Caco-2 (cell line): ENCODE measurements around the gene PLXNA4. TPM values are rescaled to one million over a fixed set of nuclear protein-coding genes. Genes with fewer than 3 reads are reported as not detected.
A peak's percentile ranks its signal among the peaks of the same experiment; 100 is the strongest.

Experiments
- BruUV-seq: library from RNA; stranded (reverse); fragments of 400-500 nt; replicated peaks from 2 replicates; lab custom pipeline; 2021; lab: Mats Ljungman, UMichigan
- CTCF ChIA-PET: fragments of 300-600 bp; sonication (Branson Sonifier 250); formaldehyde crosslinking; loops from one replicate; lab custom pipeline; 2022; ENCODE audit warnings: antibody characterized with exemption; lab: Charles Lee
- POLR2A ChIA-PET: fragments of 300-600 bp; sonication (Branson Sonifier 250); formaldehyde crosslinking; loops from one replicate; lab custom pipeline; 2022; ENCODE audit warnings: antibody characterized with exemption; lab: Charles Lee
- DNase-seq, 2 experiments: peaks; one replicate each; pipeline versions ENCODE4 v3.0.0 to v3.0.0-alpha.2; 2020 to 2022
- H3K27me3 ChIP-seq: replicated peaks from 2 replicates; pipeline ENCODE4 v1.6.0; 2011; ENCODE audit warnings: low read length; ENCODE audit not compliant: control insufficient read depth, insufficient read depth
- H3K36me3 ChIP-seq: 2 replicates; pipeline ENCODE4 v1.5.1; 2011; ENCODE audit warnings: low read length; ENCODE audit not compliant: control insufficient read depth, insufficient read depth
- H3K4me1 ChIP-seq: fragments of 250-450 bp; sonication (Bioruptor Pico); 2 replicates; pipeline ENCODE4 v1.5.1; 2020; ENCODE audit warnings: mild to moderate bottlenecking
- H3K4me3 ChIP-seq: 2 replicates; pipeline ENCODE4 v1.5.1; 2011; ENCODE audit warnings: low read depth, mild to moderate bottlenecking, control low read depth, low read length
- H3K9me3 ChIP-seq: fragments of 250-450 bp; sonication (Bioruptor Pico); 2 replicates; pipeline ENCODE4 v1.5.1; 2020; ENCODE audit warnings: mild to moderate bottlenecking, moderate library complexity
- H3K27ac Mint-ChIP-seq: one replicate; pipeline ENCODE4 v1.8.0; 2022; ENCODE audit warnings: mixed read lengths; ENCODE audit not compliant: unreplicated experiment
- H3K27me3 Mint-ChIP-seq: one replicate; pipeline ENCODE4 v1.8.0; 2022; ENCODE audit warnings: mixed read lengths; ENCODE audit not compliant: insufficient read depth, unreplicated experiment
- H3K36me3 Mint-ChIP-seq: one replicate; pipeline ENCODE4 v1.8.0; 2022; ENCODE audit warnings: mild to moderate bottlenecking, mixed read lengths; ENCODE audit not compliant: insufficient read depth, unreplicated experiment
- H3K4me1 Mint-ChIP-seq: one replicate; pipeline ENCODE4 v1.8.0; 2022; ENCODE audit warnings: low read depth, mixed read lengths; ENCODE audit not compliant: unreplicated experiment
- H3K4me3 Mint-ChIP-seq: one replicate; pipeline ENCODE4 v1.8.0; 2022; ENCODE audit warnings: mild to moderate bottlenecking, moderate library complexity, mixed read lengths; ENCODE audit not compliant: unreplicated experiment
- H3K9me3 Mint-ChIP-seq: one replicate; pipeline ENCODE4 v1.8.0; 2022; ENCODE audit warnings: mixed read lengths; ENCODE audit not compliant: unreplicated experiment
- intact Hi-C: fragments of 100-400 bp; cut with micrococcal nuclease; formaldehyde crosslinking; loops from one replicate; pipeline ENCODE4 v1.10.0; 2022; ENCODE audit not compliant: unreplicated experiment
- total RNA-seq: library from RNA; stranded (reverse); gene quantifications from 2 replicates; pipeline ENCODE4 v1.2.3, GENCODE V29; 2022
- TF ChIP-seq, protein P1 (sequence below), 2 experiments: fragments of 200-600 bp in 1 of 2; IDR thresholded peaks; 1 replicate in 1 of 2; 2 replicates in 1 of 2; pipeline versions ENCODE4 v1.5.1 to v1.8.0; 2011 to 2022; ENCODE audit warnings: antibody characterized with exemption in 1 of 2, control low read depth in 1 of 2, inconsistent platforms in 1 of 2, low read depth in 1 of 2, low read length in 1 of 2, mild to moderate bottlenecking in 1 of 2, moderate library complexity in 1 of 2; ENCODE audit not compliant: insufficient read depth in 1 of 2, severe bottlenecking in 1 of 2, unreplicated experiment in 1 of 2

Gene PLXNA4
- total RNA-seq, 1 experiment from 2014 or later, result 0.43 TPM

DNA sequence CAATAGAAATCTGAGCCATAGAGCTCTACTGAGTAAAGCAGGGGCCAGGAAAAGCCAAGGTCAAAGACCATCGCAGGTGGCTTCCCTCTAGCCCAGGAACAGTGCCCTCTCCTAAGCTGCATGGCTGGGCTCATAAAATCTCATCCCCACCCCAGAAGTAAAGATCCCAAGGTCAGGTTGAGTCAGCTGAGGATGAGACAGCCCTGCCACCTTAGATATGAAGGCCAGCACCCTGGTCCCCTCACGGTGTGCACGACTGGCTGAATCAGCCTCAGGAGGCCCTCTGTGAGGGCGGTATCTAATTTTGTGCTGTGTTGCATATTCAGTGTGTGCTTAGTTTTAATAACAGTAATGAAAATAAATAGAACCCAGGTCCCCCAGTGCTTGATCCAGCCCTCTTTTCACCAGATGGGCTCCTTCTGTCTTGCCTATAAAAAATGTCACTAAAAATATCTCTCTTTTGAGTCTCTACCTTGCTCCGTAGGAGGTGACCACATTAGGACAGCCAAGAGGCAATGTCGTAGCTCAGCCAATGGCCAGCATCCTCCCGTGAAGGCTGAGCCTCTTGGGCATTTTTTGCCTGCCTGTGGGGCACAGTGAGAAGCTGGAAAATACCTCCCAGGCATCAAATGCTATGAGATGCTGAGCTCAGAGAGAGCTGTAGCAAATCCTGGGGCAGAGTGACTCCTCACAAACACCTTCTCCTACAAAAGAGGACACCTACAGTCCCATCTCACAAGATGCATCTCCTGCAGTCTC, 424.0 kb downstream of the PLXNA4 start:
- Histone ChIP-seq H3K27me3 (peaks cover 2% of the 10 kb centered on the region), H3K4me1 (no peaks in the 10 kb centered on the region), H3K4me3 (no peak overlapping the region), H3K36me3 (no peaks in the 10 kb centered on the region), H3K9me3 (no peaks in the 10 kb centered on the region)
- H3K9me3 Mint-ChIP-seq, result no peaks in the 10 kb centered on the region
- H3K36me3 Mint-ChIP-seq, result no peaks in the 10 kb centered on the region
- POLR2A ChIA-PET, result no interaction called here
- BruUV-seq, result no TSS peak
- H3K4me1 Mint-ChIP-seq, result no peaks in the 10 kb centered on the region
- no peak overlapping the region for H3K4me3 Mint-ChIP-seq
- CTCF ChIA-PET, result no interaction called here
- TF ChIP-seq, protein P1, sequence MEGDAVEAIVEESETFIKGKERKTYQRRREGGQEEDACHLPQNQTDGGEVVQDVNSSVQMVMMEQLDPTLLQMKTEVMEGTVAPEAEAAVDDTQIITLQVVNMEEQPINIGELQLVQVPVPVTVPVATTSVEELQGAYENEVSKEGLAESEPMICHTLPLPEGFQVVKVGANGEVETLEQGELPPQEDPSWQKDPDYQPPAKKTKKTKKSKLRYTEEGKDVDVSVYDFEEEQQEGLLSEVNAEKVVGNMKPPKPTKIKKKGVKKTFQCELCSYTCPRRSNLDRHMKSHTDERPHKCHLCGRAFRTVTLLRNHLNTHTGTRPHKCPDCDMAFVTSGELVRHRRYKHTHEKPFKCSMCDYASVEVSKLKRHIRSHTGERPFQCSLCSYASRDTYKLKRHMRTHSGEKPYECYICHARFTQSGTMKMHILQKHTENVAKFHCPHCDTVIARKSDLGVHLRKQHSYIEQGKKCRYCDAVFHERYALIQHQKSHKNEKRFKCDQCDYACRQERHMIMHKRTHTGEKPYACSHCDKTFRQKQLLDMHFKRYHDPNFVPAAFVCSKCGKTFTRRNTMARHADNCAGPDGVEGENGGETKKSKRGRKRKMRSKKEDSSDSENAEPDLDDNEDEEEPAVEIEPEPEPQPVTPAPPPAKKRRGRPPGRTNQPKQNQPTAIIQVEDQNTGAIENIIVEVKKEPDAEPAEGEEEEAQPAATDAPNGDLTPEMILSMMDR (IDR thresholded peaks at IDR 0.05; ENCODE audit: insufficient read depth in 1 of 2, low read depth in 1 of 2, low read length in 1 of 2, severe bottlenecking in 1 of 2, unreplicated experiment in 1 of 2), result no peak
- H3K27ac Mint-ChIP-seq, result no peak overlapping the region
- peaks cover 30% of the 10 kb centered on the region for H3K27me3 Mint-ChIP-seq
- intact Hi-C loops, result no loop called here
- DNase-seq, result no peak

DNA sequence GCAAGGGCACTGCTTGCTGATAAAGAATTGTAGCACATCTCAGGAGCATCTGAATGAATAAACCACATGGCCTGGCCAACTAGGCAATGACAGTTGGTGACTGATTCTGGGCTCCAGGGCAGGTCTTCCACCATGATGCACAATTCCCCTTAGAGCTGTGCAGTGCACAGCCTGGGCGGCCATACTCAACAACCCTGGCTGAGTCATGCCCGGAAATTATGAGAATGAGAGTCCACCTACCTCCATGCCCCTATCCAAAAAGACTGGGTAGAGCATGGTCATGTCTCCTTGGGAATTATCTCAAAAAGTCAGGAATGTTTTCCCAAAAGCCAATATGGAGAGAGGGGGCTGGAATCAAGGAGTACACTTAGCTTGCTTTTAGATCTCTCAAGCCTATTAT, 425.6 kb downstream of the PLXNA4 start:
- no TSS peak for BruUV-seq
- TF ChIP-seq, protein P1 (IDR thresholded peaks at IDR 0.05; ENCODE audit: insufficient read depth in 1 of 2, low read depth in 1 of 2, low read length in 1 of 2, severe bottlenecking in 1 of 2, unreplicated experiment in 1 of 2), result no peak
- H3K36me3 Mint-ChIP-seq, result no peaks in the 10 kb centered on the region
- Histone ChIP-seq H3K4me1 (no peaks in the 10 kb centered on the region), H3K36me3 (no peaks in the 10 kb centered on the region), H3K27me3 (peaks cover 2% of the 10 kb centered on the region), H3K9me3 (no peaks in the 10 kb centered on the region), H3K4me3 (no peak overlapping the region)
- CTCF ChIA-PET, result no interaction called here
- H3K4me1 Mint-ChIP-seq, result no peaks in the 10 kb centered on the region
- H3K27me3 Mint-ChIP-seq, result peaks cover 23% of the 10 kb centered on the region
- no peak overlapping the region for H3K4me3 Mint-ChIP-seq
- intact Hi-C loops, result no loop called here
- peak overlapping the region; percentile 27 for H3K27ac Mint-ChIP-seq
- H3K9me3 Mint-ChIP-seq, result no peaks in the 10 kb centered on the region
- POLR2A ChIA-PET, result no interaction called here
- no peak for DNase-seq

DNA sequence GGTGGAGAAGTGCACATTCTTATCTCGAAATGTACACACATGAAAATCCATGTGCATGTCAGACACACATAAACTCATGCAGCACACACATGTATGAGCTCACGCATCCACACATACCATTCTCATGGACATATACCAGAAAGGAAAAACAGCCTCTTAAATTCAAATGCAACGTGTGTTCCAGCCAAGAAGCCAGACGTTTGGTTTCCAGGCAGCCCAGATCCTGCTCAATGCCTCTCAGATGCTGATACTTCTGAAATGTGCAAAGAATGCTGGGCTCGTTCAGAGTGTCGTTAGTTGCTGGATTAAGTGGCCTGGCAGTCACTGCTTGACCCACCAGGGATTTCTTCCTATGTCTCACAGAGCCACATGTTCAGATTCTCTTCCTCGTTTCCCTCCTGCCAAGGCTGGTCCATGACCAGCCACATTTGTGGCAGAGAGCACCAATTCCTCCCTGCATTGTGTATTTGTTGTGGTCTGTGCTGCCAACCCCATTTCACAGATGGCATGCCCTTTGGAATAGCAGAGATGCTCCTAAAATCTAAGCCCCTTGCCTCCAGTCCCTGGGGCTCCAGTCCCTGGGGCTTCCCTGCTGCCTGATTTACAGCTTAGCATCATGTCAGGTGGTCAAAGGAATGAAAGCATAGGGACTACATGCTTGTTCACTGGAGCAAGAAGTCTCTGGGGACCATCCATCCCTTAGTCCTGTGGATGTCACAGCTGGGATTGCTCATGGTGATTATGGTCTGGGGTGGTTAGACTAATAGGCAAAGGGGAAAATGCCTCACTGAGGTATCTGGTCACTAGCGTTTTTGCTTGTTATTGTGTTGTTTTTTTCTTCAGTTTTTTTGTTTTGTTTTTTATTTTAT, 426.6 kb downstream of the PLXNA4 start:
- CTCF ChIA-PET, result no interaction called here
- H3K36me3 ChIP-seq, result no peaks in the 10 kb centered on the region
- no peaks in the 10 kb centered on the region for H3K9me3 ChIP-seq
- H3K27me3 Mint-ChIP-seq, result peaks cover 26% of the 10 kb centered on the region
- DNase-seq, result no peak
- no peaks in the 10 kb centered on the region for H3K4me1 Mint-ChIP-seq
- H3K27ac Mint-ChIP-seq, result no peak overlapping the region
- intact Hi-C loops, result no loop called here
- H3K4me1 ChIP-seq, result no peaks in the 10 kb centered on the region
- no peaks in the 10 kb centered on the region for H3K36me3 Mint-ChIP-seq
- peaks cover 2% of the 10 kb centered on the region for H3K27me3 ChIP-seq
- no TSS peak for BruUV-seq
- no peak overlapping the region for H3K4me3 ChIP-seq
- POLR2A ChIA-PET, result no interaction called here
- no peaks in the 10 kb centered on the region for H3K9me3 Mint-ChIP-seq
- TF ChIP-seq, protein P1 (IDR thresholded peaks at IDR 0.05; ENCODE audit: insufficient read depth in 1 of 2, low read depth in 1 of 2, low read length in 1 of 2, severe bottlenecking in 1 of 2, unreplicated experiment in 1 of 2), result no peak
- H3K4me3 Mint-ChIP-seq, result no peak overlapping the region
